Effector memory CD4-positive, alpha-beta T cell (primary cell): ENCODE data around the gene MYH10.

Experiments used
- DNase-seq, 3 donors: peaks; one replicate each; pipeline ENCODE4 v3.0.0-alpha.2; 2020
- H3K27ac ChIP-seq: 2 replicates; pipeline ENCODE4 v1.7.0; 2013; ENCODE audit warnings: mild to moderate bottlenecking, low read length, moderate library complexity; ENCODE audit not compliant: insufficient read depth, poor library complexity, severe bottlenecking
- H3K27me3 ChIP-seq: replicated peaks from 2 replicates; pipeline ENCODE4 v1.7.0; 2013; ENCODE audit warnings: mild to moderate bottlenecking, low read length; ENCODE audit not compliant: insufficient read depth, control insufficient read depth, poor library complexity, severe bottlenecking
- H3K36me3 ChIP-seq: 2 replicates; pipeline ENCODE4 v1.7.0; 2013; ENCODE audit warnings: mild to moderate bottlenecking, low read length, moderate library complexity; ENCODE audit not compliant: control insufficient read depth, insufficient read depth
- H3K4me1 ChIP-seq: 2 replicates; pipeline ENCODE4 v1.7.0; 2013; ENCODE audit warnings: low read length, mild to moderate bottlenecking; ENCODE audit not compliant: control insufficient read depth, insufficient read depth, poor library complexity, severe bottlenecking
- H3K4me3 ChIP-seq: 2 replicates; pipeline ENCODE4 v1.7.0; 2013; ENCODE audit warnings: low read length, low read depth, mild to moderate bottlenecking; ENCODE audit not compliant: insufficient read depth, poor library complexity, severe bottlenecking
- H3K9me3 ChIP-seq: 2 replicates; pipeline ENCODE4 v1.7.0; 2013; ENCODE audit warnings: mild to moderate bottlenecking, low read length, moderate library complexity; ENCODE audit not compliant: control insufficient read depth

Gene MYH10

GRCh38 chr17:8490256-8491023 lies 140.1 kb downstream of the MYH10 start:
- H3K27me3 ChIP-seq: no peaks in the 10 kb centered on the region
- DNase-seq: no peak
- H3K27ac ChIP-seq: no peak overlapping the region
- H3K4me1 ChIP-seq: no peaks in the 10 kb centered on the region
- H3K4me3 ChIP-seq: no peak overlapping the region
- H3K9me3 ChIP-seq: no peaks in the 10 kb centered on the region
- H3K36me3 ChIP-seq: no peaks in the 10 kb centered on the region

- no peak for DNase-seq
- no peak overlapping the region for H3K4me3 ChIP-seq
- H3K4me1 ChIP-seq: no peaks in the 10 kb centered on the region
- no peaks in the 10 kb centered on the region for H3K36me3 ChIP-seq
- no peaks in the 10 kb centered on the region for H3K27me3 ChIP-seq
- H3K27ac ChIP-seq: no peak overlapping the region
- H3K9me3 ChIP-seq: no peaks in the 10 kb centered on the region
Measured at GRCh38 chr17:8489841-8490240, 140.7 kb downstream of the MYH10 start.

GRCh38 chr17:8488901-8489300 lies 141.6 kb downstream of the MYH10 start:
- Histone ChIP-seq H3K27ac (no peak overlapping the region), H3K9me3 (no peaks in the 10 kb centered on the region), H3K36me3 (no peaks in the 10 kb centered on the region), H3K4me1 (no peaks in the 10 kb centered on the region), H3K4me3 (no peak overlapping the region), H3K27me3 (no peaks in the 10 kb centered on the region)
- DNase-seq: no peak

GRCh38 chr17:8488491-8488890 lies 142.0 kb downstream of the MYH10 start:
- no peak overlapping the region for H3K4me3 ChIP-seq
- no peak for DNase-seq
- H3K27me3 ChIP-seq: no peaks in the 10 kb centered on the region
- no peak overlapping the region for H3K27ac ChIP-seq
- no peaks in the 10 kb centered on the region for H3K9me3 ChIP-seq
- no peaks in the 10 kb centered on the region for H3K4me1 ChIP-seq
- peaks cover 3% of the 10 kb centered on the region for H3K36me3 ChIP-seq

- Histone ChIP-seq H3K36me3 (peaks cover 7% of the 10 kb centered on the region), H3K4me3 (no peak overlapping the region), H3K4me1 (no peaks in the 10 kb centered on the region), H3K9me3 (no peaks in the 10 kb centered on the region), H3K27me3 (no peaks in the 10 kb centered on the region), H3K27ac (no peak overlapping the region)
- DNase-seq: no peak
Measured at GRCh38 chr17:8487743-8488142, 142.8 kb downstream of the MYH10 start.

- Histone ChIP-seq H3K4me3 (no peak overlapping the region), H3K36me3 (peaks cover 7% of the 10 kb centered on the region), H3K27ac (no peak overlapping the region), H3K4me1 (no peaks in the 10 kb centered on the region), H3K9me3 (no peaks in the 10 kb centered on the region), H3K27me3 (no peaks in the 10 kb centered on the region)
- DNase-seq: no peak
Measured at GRCh38 chr17:8487130-8487645, 143.3 kb downstream of the MYH10 start.

- Histone ChIP-seq H3K4me3 (no peak overlapping the region), H3K27me3 (no peaks in the 10 kb centered on the region), H3K36me3 (peaks cover 9% of the 10 kb centered on the region), H3K4me1 (no peaks in the 10 kb centered on the region), H3K9me3 (no peaks in the 10 kb centered on the region), H3K27ac (no peak overlapping the region)
- no peak for DNase-seq
Measured at GRCh38 chr17:8485491-8485890, 145.0 kb downstream of the MYH10 start.

GRCh38 chr17:8484465-8484864 lies 146.1 kb downstream of the MYH10 start:
- H3K36me3 ChIP-seq: peaks cover 15% of the 10 kb centered on the region
- H3K27ac ChIP-seq: no peak overlapping the region
- no peaks in the 10 kb centered on the region for H3K4me1 ChIP-seq
- no peak overlapping the region for H3K4me3 ChIP-seq
- no peaks in the 10 kb centered on the region for H3K27me3 ChIP-seq
- no peaks in the 10 kb centered on the region for H3K9me3 ChIP-seq
- no peak for DNase-seq

GRCh38 chr17:8482546-8482945 lies 148.0 kb downstream of the MYH10 start:
- Histone ChIP-seq H3K27ac (no peak overlapping the region), H3K4me3 (no peak overlapping the region), H3K4me1 (no peaks in the 10 kb centered on the region), H3K36me3 (peaks cover 15% of the 10 kb centered on the region), H3K27me3 (no peaks in the 10 kb centered on the region), H3K9me3 (no peaks in the 10 kb centered on the region)
- DNase-seq: no peak

- Histone ChIP-seq H3K9me3 (no peaks in the 10 kb centered on the region), H3K27me3 (no peaks in the 10 kb centered on the region), H3K36me3 (peaks cover 18% of the 10 kb centered on the region), H3K27ac (no peak overlapping the region), H3K4me1 (no peaks in the 10 kb centered on the region), H3K4me3 (no peak overlapping the region)
- no peak for DNase-seq
Measured at GRCh38 chr17:8481703-8482102, 148.8 kb downstream of the MYH10 start.
